HG03558 (cell line): Measurements from ENCODE around the gene SARS2.
"Not testable (repeated sequence)": the region's sequence is repeated elsewhere in the genome, so short reads cannot be mapped to it uniquely, and the experiment has no call there.

Source experiments
- ATAC-seq: cut with Tn5 transposase; IDR thresholded peaks from one replicate; pipeline ENCODE4 v1.9.1; 2021; ENCODE audit warnings: moderate number of reproducible peaks; ENCODE audit not compliant: unreplicated experiment; ENCODE audit errors: extremely low read depth

The SARS2 gene

DNA sequence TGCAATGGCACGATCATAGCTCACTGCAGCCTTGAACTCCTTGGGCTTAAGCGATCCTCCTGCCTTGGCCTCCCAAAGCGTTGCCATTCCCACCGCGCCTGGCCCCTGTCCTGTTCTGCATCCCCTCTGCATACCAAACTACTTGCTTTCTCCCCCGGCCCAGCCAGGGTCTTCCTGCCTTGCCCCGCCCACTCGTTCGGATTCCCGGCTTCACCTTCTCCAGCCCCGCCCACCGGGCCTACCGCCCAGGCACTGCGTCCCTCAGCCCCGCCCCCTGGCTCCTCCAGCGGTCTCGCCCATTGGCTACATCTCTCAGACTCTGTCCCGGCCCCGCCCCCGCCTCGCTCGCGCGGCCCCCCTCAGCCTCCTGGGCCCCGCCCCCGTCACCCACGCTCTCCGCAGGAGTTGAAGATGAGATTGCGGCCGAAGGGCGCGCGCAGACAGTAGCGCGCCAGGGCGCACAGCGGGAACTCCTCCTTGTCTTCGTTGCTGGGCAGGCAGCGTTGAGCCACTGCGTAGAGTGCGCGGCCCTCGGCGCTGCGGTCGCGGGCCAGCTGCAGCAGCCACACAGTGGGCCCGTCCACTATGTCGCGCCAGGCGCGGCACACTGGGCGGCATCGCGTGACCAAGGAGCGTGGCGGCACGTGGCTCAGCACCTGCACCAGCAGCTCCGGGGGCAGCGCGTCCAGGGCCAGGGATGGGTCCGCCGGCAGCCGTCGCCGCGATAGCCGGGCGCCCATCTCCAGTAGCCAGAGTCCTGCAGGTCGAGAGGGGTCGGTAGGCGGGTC lies 19.2 kb upstream of the SARS2 start:
- ATAC-seq, result no peak

DNA sequence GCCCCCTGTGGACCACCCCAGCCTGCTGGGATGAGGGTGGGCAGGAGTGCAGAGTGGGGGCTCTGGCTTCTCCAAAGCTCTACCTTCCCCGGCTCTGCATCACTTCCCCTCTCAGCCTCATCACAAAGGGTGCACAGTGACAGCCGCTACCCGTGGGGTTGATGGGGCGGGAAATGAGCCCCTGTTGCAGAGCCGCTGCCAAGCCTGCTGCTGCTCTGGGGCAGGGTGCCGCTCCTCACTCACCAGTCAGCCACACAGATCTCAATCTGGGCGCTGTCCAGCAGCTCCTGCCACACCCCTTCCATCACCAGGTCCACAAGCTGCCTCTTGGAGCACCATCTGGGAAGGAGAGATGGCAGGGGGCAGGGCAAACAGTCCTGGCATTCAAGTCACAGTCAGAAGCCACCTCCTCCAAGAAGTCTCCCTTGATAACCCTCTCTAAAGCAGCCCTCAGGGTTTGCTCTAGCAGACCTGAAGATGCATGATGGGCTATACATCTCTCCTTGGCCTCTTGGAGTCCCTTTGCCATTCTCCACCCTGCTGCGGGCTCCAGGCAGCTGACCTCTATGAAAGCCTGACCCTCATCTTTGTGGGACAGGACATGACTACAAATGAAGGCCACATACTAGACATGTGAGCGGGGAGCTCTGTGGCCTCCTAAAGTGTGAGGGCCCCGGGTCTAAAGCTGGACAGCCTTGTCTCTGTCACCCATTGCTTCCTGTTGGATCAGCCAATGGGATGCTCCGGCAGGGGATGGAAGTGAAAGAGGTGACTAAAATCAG lies 15.9 kb upstream of the SARS2 start:
- ATAC-seq, result no peak

DNA sequence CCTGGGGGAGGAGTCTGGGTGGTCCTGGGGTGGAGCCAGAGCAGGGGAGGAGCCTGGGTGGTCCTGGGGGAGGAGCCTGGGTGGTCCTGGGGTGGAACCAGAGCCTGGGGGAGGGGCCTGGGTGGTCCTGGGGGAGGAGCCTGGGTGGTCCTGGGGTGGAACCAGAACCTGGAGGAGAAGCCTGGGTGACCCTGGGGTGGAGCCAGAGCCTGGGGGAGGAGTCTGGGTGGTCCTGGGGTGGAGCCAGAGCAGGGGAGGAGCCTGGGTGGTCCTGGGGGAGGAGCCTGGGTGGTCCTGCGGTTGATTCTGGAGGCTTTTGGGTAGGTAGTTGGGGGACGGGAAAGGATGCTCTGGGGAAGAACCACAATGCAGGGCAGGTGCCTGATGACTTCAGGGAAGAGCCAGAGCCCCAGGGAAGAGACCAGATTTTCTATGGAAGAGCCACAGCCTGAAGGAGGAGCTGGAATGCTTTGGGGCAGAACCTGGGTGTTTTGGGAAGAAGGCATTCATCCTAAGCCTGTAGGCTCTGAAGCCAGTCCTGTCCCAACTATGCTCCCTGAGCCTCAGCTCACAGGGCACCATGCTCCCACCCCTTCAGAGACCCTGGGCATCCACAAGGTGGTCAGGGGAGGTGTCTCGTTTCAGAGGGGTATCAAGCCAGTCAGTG lies 15.1 kb upstream of the SARS2 start:
- ATAC-seq, result no peak

DNA sequence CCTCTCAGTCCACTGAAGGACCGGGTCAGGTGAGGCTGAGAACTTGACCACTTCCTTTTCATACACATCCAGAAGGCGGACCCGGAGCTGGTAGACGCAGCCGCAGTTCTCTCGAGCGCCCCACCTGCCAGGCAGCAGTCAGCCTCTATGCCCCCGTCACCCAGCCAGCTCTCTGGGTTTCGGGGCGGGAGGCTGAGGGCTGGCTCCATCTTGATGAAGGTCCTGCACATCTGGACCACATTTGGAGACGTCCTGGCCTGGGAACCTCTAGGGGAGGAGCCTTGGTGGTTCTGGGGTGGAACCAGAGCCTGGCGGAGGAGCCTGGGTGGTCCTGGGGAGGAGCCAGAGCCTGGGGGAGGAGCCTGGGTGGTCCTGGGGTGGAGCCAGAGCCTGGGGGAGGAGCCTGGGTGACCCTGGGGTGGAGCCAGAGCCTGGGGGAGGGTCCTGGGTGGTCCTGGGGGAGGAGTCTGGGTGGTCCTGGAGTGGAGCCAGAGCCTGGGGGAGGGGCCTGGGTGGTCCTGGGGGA lies 14.5 kb upstream of the SARS2 start:
- ATAC-seq, result no peak

DNA sequence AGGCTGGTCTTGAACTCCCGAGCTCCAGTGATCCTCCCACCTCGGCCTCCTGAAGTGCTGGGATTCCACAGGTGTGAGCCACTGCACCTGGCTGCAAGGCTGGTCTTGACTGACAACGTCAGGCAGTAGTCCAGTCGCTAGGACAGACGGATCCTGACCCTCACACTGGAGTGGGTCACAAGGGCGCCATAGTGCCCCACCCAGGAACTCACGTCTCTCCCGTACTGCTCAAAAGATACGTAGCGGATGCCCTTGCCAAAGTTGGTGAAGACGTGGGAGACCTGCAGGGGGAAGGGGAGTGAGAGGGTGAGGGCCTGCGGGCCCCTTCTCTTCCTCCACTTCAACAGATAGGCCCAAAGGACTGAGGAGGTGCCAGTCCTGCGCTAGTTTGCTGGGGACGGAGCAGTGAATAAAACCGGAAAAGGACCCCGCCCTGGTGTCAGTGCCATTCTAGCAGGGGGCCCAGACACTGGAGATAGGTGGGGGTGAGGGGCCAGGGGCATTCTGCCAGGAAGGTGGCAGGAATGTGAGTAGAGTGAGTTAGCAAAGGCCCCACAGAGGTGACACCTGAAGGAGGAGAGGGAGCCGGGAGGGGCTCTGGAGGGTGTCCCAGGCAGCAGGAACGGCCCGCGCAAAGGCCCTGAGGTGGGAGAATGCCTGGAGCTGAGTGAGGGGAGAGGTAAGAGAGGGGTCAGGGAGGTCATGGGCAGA lies 12.1 kb upstream of the SARS2 start:
- no peak for ATAC-seq

DNA sequence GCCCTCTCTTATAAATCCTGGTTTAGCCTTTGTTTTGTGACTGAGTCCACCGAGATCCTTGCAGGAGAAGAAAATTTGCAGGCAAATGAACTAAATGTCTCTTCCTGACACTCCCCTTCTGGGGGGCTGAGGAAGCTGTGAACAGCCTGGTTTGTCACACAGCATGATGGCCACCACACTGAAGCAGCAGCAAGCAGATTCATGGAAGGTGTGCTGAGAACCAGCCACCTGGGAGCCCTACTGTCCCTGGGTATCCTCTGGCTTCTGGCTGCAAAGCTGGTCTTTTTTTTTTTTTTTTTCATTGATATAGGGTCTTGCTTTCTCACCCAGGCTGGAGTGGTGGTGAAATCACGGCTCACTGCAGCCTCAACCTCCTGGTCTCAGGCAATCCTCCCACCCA lies 11.4 kb upstream of the SARS2 start:
- no peak for ATAC-seq

DNA sequence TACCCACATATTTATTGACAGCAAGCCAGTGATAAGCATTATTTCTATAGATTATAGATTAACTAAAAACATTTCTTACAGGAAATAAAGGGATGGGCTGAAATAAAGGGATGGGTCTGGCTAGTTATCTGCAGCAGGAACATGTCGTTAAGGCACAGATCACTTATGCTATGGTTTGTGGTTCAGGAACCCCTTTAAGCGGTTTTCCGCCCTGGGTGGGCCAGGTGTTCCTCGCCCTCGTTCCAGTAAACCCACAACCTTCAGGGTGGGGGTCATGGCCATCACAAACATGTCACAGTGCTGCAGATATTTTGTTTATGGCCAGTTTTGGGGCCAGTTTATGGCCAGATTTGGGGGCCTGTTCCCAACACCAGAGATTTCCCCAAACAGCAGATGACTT lies 10.9 kb upstream of the SARS2 start:
- ATAC-seq, result not testable (repeated sequence)

DNA sequence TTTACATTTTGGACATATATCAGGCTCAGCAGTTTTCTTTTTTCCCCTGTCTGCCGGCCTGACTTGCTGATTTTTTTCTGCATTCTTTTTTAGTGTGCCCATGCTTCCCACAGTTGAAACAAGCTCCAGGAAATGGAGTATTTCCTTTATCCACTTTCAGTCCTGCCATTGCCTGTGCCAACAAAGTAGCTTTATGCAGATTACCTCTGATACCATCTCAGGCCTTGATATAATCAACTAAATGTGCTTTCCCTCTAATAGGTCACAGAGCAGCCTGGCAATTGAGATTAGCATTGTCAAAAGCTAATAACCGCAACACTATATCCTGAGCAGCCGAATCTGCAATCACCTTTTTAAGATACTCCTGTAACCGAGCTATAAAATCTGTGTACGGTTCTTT lies 9.4 kb upstream of the SARS2 start:
- no peak for ATAC-seq

DNA sequence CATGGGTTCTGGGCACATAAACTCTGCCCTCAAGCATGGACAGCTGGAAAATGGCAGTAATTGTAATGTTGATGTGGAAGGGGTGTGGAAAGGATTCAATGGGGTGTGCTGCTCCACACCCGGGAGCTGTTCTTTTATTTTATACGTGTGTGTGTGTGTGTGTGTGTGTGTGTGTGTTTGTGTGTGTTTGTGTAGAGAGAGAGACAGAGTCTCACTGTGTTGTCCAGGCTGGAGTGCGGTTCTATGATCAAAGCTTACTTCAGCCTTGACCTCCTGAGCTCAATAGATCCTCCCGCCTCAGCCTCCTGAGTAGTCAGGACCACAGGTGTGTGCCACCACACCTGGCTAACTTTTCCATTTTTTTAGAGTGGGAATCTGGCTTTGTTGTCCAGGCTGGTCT lies 3.0 kb upstream of the SARS2 start:
- ATAC-seq, result no peak

DNA sequence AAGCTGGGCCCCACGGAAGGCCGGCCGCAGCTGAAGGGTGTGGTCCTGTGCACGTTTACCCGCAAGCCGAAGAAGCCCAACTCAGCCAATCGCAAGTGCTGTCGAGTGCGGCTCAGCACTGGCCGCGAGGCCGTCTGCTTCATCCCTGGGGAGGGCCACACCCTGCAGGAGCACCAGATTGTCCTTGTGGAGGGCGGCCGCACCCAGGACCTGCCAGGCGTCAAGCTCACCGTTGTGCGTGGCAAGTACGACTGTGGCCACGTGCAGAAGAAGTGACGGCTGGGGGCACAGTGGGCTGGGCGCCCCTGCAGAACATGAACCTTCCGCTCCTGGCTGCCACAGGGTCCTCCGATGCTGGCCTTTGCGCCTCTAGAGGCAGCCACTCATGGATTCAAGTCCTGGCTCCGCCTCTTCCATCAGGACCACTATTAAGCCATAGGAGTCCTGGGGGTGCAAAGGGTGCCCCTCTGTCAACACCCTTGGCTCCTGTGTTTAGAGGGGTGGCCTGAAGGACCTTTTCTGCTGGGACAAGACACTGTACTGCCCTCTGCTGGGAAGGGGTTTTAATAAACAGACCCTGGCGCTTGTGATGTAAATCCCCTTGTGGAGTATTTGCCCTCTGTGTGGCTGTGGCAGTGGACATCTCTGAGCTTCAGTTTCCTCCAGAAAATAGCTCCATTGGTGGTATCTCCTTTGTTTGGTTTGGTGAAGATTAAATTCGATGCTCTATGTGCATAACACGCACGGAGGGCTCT lies 2.0 kb upstream of the SARS2 start:
- ATAC-seq, result no peak

DNA sequence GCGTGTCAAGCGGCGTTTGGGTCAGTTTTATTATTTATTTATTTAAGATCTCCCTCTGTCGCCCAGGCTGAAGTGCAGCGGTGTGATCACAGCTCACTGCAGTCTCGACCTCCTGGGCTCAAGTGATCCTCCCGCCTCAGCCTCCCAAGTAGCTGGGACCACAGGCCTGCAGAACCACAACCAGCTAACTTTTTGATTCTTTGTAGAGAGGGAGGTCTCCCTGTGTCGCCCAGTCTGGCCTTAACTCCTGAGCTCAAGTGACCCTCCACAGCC lies 894 bp upstream of the SARS2 start:
- ATAC-seq, result no peak

DNA sequence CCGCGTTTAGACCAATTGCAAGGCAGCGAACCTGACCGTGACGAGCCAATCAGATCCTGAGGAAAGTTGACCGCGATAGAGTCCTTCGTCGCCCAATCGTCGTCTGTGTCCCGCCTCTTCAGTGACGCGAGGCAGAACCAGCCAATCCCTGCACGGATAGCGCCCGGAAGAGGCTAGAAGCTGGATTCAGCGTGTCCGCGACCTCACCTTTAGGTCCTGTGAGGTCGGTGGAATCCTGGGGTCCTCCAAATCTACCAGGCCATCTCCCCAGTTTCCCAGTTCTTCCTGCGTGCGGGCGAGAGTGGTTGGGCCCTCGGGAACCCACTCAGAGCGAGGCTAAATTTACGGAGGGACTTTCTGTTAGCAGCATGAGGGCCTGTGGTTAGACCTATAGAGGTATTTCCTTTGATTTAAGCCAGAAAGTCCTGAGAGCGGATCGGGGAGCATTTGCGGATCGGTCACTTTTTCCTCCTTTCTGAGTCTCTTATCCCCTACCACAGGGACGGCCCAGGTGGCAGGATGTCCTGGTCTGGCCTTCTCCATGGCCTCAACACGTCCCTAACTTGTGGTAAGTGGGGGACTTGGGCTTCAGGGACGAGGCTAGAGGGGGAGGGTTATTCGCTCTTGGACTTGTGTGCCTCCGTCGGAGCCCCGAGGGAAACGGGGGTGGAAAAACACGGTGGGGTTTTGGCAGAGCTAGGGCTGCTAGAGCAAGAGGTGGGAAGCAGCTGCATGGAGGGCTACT lies 385 bp upstream of the SARS2 start, which contains the start of gene MRPS12:
MRPS12 (plus strand) TSS at position 169 of the 745 bp plus-strand sequence; CDS start at position 520, 351 bp downstream.
- peak; percentile 68 for ATAC-seq

DNA sequence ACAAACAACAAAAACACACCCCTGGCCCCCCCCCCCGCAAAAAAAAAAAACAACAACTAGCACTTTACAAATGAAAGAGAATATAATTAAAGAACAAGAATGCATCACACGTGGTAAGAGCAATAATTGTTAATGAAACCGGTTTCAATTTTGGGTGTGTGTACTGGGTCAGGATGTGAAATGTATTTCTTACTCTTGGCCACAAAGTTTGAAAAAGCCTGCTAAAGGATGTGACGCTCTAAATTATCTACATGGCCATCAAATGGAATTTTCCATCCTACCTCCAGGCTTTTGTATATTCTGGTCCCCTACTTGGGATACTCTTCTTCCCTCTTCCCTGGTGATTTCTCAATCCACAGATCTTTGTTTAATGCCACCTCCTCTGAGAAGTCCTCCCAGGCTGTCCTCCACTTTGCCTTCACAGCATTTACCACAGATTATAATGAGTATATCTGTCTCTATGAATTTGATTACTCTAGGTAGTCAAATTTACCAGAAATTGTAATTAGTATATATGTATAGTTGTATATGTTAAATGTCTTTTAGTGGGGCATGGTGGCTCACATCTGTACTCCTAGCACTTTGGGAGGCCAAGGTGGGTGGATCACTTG lies 2.1 kb downstream of the SARS2 start:
- no peak for ATAC-seq

DNA sequence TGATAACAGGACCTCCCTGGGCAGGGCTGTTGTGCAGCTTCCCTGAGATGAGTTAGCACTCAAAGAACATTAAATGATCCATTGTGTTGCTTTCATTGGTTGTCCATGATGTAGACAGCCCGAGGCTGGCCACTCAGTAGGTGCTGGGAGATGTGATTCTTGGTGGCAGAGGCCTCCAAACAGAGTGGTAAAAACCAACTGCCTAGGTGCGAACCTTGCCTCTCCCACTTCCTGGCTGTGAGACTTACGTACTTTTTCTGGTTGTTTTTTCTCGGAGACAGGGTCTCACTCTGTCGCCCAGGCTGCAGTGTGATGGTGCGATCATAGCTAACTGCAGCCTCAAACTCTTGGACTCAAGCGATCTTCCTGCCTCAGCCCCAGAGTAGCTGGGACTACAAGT lies 6.2 kb downstream of the SARS2 start:
- no peak for ATAC-seq

DNA sequence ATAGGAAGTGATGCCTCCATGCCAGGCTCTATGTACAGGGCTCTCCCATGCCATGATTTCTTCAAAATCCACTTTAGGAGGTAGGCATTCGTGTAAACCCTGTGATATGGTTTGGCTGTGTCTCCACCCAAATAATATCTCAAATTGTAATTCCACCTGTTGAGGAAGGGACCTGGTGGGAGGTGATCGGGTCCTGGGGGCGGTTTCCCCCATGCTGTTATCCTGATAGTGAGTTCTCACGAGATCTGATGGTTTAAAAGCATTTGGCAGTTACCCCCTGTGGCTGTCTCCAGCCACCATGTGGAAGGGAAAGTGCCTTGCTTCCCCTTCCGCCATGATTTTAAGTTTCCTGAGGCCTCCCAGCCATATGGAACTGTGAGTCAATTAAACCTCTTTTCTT lies 8.1 kb downstream of the SARS2 start:
- ATAC-seq, result no peak

DNA sequence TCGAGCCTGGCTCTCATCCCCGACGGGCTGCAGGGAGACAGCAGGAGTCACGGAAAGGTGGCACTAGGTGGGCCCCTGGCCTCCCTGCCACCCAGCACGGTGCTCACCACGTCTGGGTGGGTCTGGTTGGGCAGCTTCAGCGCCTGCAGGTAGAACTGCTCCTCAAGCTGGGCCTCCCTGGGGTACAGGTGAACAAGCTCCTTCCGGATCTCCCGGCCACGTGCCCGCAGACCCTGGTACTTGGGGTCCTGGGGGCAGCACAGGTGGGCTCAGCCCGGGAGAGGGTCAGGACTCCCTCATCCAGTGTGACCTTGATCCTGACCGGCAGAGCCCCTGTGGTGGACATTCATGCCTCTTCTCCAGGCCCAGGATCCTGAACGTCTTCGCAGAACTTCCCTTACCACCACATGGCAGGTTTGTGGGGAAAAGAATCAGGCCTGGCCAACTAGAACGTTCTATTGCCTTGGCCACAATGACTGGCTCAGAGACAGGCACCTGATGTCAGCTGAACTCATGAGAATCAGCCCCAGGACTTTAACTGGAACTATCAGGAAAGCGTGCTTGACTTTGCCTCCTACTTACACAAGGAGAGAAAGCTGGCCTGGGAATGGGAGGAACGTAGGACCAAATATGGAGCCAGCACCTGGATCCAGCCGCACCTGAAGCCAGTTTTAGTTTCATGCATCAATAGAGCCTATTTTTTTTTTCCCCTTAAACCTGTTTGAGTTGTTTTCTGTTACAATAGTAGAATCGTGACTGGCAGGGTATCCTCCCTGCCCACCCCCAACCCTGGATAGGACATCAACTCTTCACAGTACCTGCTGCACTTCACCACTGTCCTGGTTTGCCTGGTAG lies 8.9 kb downstream of the SARS2 start:
- ATAC-seq, result no peak

DNA sequence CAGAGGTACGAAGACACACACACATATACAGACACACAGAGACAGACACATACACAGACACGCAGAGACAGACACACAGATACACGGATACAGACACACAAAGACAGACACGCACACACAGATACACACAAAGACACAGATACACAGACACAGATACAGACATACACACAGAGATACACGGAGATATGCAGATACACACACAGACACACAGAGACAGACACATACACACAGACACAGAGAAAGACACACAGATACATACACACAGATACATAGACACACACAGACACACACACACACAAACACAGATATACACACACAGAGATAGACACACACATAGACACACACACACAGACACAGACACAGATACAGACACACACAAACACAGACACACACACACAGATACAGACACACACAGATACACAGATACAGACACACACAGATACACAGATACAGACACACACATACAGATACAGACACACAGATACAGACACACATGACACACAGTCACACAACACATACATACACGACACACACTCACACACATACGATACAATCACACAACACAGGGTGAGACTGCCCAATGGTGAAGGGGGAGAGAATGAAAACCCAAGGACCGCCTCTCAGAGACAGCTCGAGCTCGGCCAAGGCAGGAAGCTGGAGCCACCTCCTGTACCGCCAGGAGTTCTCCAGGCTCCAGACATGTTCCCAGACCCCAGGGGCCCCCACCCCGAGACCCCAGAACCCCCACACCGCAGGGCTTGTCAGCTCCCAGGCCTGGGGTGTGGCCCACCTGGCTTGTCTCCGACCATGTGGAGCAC lies 9.8 kb downstream of the SARS2 start:
- no peak for ATAC-seq
